Parathyroid adenoma (tissue), 2 donors: ENCODE results near the gene PRX.

Source experiments
- H2AFZ ChIP-seq: fragments of 300-600 bp; sonication (generic); one replicate; pipeline ENCODE4 v1.7.0; 2017; ENCODE audit warnings: antibody characterized with exemption, mild to moderate bottlenecking
- H3K27ac ChIP-seq: fragments of 300-600 bp; sonication (generic); one replicate; pipeline ENCODE4 v1.7.0; 2017
- H3K27me3 ChIP-seq: fragments of 300-600 bp; sonication (generic); one replicate; pipeline ENCODE4 v1.7.0; 2017; ENCODE audit warnings: low read length; ENCODE audit not compliant: control insufficient read depth, insufficient read depth
- H3K36me3 ChIP-seq: fragments of 300-600 bp; sonication (generic); one replicate; pipeline ENCODE4 v1.7.0; 2017; ENCODE audit warnings: low read length; ENCODE audit not compliant: control insufficient read depth, insufficient read depth
- H3K4me1 ChIP-seq: fragments of 300-600 bp; sonication (generic); one replicate; pipeline ENCODE4 v1.7.0; 2017; ENCODE audit warnings: control low read depth
- H3K4me2 ChIP-seq: fragments of 300-600 bp; sonication (generic); one replicate; pipeline ENCODE4 v1.7.0; 2017; ENCODE audit warnings: low read length
- H3K4me3 ChIP-seq: fragments of 300-600 bp; sonication (generic); one replicate; pipeline ENCODE4 v1.7.0; 2017; ENCODE audit warnings: low read depth, low read length
- H3K79me2 ChIP-seq: fragments of 300-600 bp; sonication (generic); one replicate; pipeline ENCODE4 v1.7.0; 2017; ENCODE audit warnings: control low read depth
- H3K9ac ChIP-seq: fragments of 300-600 bp; sonication (generic); one replicate; pipeline ENCODE4 v1.7.0; 2017; ENCODE audit warnings: mild to moderate bottlenecking
- H3K9me3 ChIP-seq: fragments of 300-600 bp; sonication (generic); one replicate; pipeline ENCODE4 v1.7.0; 2017; ENCODE audit warnings: low read length; ENCODE audit not compliant: control insufficient read depth
- TF ChIP-seq, protein P1 (sequence below): fragments of 300-600 bp; sonication (generic); IDR thresholded peaks from one replicate; pipeline ENCODE4 v1.7.0; 2017; ENCODE audit warnings: antibody characterized with exemption, mild to moderate bottlenecking
- donor health status: primary hyperparathyroidism.

Gene PRX, protein sequence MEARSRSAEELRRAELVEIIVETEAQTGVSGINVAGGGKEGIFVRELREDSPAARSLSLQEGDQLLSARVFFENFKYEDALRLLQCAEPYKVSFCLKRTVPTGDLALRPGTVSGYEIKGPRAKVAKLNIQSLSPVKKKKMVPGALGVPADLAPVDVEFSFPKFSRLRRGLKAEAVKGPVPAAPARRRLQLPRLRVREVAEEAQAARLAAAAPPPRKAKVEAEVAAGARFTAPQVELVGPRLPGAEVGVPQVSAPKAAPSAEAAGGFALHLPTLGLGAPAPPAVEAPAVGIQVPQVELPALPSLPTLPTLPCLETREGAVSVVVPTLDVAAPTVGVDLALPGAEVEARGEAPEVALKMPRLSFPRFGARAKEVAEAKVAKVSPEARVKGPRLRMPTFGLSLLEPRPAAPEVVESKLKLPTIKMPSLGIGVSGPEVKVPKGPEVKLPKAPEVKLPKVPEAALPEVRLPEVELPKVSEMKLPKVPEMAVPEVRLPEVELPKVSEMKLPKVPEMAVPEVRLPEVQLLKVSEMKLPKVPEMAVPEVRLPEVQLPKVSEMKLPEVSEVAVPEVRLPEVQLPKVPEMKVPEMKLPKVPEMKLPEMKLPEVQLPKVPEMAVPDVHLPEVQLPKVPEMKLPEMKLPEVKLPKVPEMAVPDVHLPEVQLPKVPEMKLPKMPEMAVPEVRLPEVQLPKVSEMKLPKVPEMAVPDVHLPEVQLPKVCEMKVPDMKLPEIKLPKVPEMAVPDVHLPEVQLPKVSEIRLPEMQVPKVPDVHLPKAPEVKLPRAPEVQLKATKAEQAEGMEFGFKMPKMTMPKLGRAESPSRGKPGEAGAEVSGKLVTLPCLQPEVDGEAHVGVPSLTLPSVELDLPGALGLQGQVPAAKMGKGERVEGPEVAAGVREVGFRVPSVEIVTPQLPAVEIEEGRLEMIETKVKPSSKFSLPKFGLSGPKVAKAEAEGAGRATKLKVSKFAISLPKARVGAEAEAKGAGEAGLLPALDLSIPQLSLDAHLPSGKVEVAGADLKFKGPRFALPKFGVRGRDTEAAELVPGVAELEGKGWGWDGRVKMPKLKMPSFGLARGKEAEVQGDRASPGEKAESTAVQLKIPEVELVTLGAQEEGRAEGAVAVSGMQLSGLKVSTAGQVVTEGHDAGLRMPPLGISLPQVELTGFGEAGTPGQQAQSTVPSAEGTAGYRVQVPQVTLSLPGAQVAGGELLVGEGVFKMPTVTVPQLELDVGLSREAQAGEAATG (N-terminal part only)

DNA sequence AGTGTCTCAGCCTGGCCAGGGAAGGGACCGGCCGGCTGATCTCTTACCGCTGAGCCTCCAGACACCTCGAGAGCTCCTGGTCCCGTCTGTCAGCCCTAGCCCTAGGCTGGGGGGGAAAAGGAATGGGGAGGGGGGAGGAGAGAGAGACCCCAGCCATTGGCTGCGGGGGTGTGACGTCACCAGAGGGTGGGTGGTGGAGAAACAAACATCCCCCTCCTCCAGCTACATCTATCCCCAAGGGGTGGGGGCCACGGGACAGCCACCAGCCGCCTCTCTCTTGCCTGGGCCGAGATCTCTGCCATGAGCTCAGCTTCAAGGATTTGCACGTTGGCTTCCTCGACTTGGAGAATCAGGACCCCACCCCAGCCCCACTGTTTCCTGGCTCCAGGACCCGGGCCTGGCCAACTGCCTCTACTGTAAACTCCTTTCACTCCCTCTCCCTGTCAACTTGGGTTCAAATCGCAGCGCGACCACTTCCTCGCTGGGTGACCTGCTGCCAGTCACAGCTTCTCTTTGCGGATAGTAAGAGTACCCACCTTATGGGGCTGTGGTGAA, at the start of gene PRX:
Gene PRX, minus strand, starts transcription at position 88 of the 555 bp plus-strand sequence. CDS start 5,446 bp downstream, outside the sequence.
- TF ChIP-seq, protein P1, sequence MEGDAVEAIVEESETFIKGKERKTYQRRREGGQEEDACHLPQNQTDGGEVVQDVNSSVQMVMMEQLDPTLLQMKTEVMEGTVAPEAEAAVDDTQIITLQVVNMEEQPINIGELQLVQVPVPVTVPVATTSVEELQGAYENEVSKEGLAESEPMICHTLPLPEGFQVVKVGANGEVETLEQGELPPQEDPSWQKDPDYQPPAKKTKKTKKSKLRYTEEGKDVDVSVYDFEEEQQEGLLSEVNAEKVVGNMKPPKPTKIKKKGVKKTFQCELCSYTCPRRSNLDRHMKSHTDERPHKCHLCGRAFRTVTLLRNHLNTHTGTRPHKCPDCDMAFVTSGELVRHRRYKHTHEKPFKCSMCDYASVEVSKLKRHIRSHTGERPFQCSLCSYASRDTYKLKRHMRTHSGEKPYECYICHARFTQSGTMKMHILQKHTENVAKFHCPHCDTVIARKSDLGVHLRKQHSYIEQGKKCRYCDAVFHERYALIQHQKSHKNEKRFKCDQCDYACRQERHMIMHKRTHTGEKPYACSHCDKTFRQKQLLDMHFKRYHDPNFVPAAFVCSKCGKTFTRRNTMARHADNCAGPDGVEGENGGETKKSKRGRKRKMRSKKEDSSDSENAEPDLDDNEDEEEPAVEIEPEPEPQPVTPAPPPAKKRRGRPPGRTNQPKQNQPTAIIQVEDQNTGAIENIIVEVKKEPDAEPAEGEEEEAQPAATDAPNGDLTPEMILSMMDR, result no peak
- peak within 1 kb of the TSS; percentile 41 for H3K4me2 ChIP-seq
- H3K9ac ChIP-seq, result no peak within 1 kb of the TSS
- no peaks in the 10 kb centered on the region for H3K79me2 ChIP-seq
- H2AFZ ChIP-seq, result no peak within 1 kb of the TSS
- H3K36me3 ChIP-seq, result no peaks in the 10 kb centered on the region
- peak within 1 kb of the TSS; percentile 68 for H3K27ac ChIP-seq
- H3K4me3 ChIP-seq, result no peak within 1 kb of the TSS
- H3K9me3 ChIP-seq, result no peaks in the 10 kb centered on the region
- H3K27me3 ChIP-seq, result no peaks in the 10 kb centered on the region
- peaks cover 45% of the 10 kb centered on the region for H3K4me1 ChIP-seq

DNA sequence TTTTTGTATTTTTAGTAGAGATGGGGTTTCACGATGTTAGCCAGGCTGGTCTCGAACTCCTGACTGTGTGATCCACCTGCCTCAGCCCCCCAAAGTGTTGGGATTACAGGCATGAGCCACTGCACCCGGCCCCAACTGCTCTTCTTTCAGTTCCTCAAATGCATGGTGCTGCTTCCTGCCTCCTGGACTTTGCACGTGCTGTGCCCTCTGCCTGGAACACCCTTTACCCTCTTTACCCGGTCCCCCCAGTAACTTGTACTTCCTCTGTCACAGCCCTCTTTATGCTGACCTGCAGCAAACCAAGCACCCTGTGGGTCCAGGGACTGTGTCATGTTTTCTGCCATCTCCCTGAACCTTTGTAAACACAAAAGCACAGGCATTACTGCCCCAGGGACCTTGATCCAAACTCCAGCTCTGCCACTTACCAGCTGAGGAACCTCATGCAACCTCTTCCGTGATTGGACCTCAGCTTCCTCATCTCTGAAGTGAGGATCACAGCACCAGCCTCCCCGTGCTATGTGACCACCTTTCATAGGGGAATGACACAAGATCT, 48.6 kb upstream of the PRX start:
- Histone ChIP-seq H3K36me3 (no peaks in the 10 kb centered on the region), H3K4me1 (peaks cover 13% of the 10 kb centered on the region), H3K9me3 (no peaks in the 10 kb centered on the region), H3K27me3 (no peaks in the 10 kb centered on the region), H3K79me2 (no peaks in the 10 kb centered on the region), H3K9ac (no peak overlapping the region), H3K4me3 (no peak overlapping the region), H3K4me2 (no peak overlapping the region), H3K27ac (no peak overlapping the region), H2AFZ (no peak overlapping the region)
- TF ChIP-seq, protein P1, result no peak

DNA sequence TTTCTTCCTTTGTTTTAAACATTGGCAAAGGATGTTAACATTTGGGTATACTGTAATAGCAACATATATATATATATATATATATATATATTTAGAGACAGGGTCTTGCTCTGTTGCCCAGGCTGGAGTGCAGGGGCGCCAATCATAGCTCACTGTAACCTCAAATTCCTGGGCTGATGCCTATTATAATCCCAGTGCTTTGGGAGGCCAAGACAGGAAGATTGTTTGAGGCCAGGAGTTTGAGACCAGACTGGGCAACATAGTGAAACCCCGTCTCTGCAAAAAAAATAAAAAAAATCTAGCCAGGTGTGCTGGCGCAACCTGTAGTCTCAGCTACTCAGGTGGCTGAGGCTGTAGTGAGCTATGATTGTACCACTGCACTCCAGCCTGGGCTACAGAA, 47.0 kb upstream of the PRX start:
- Histone ChIP-seq H3K27ac (no peak overlapping the region), H3K4me2 (no peak overlapping the region), H3K9me3 (no peaks in the 10 kb centered on the region), H3K79me2 (no peaks in the 10 kb centered on the region), H2AFZ (no peak overlapping the region), H3K4me3 (no peak overlapping the region), H3K27me3 (no peaks in the 10 kb centered on the region), H3K4me1 (peaks cover 5% of the 10 kb centered on the region), H3K9ac (no peak overlapping the region), H3K36me3 (no peaks in the 10 kb centered on the region)
- TF ChIP-seq, protein P1, result no peak

DNA sequence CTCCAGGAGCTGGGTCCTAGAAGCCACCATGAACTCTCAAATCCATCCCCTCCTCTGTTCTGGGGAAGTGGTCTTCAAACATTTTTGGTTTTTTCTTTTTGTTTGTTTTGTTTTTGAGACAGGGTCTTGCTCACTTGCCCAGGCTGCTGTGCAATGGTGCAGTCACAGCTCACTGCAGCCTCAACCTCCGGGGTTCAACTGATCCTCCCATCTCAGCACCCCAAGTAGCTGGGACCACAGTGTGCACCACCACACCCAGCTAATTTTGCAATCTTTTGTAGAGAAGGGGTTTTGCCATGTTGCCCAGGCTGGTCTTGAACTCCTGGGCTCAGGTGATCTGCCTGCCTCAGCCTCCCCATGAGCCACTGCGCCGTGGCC, 45.4 kb upstream of the PRX start:
- Histone ChIP-seq H3K27ac (no peak overlapping the region), H3K9ac (no peak overlapping the region), H3K4me1 (no peaks in the 10 kb centered on the region), H2AFZ (no peak overlapping the region), H3K36me3 (no peaks in the 10 kb centered on the region), H3K79me2 (no peaks in the 10 kb centered on the region), H3K27me3 (no peaks in the 10 kb centered on the region), H3K4me3 (no peak overlapping the region), H3K9me3 (no peaks in the 10 kb centered on the region), H3K4me2 (no peak overlapping the region)
- TF ChIP-seq, protein P1, result no peak
